ENCODE results near the gene VWA5A. TPM values are rescaled to one million over a fixed set of nuclear protein-coding genes. Genes with fewer than 3 reads are reported as not detected.

Gene VWA5A
- total and polyA plus RNA-seq, 2 of the 13 experiments (the other 11 are each of a cell fraction or from before 2014, with no cell fraction given) = 1.3 to 1.8 TPM

GRCh38 chr11:124080327-124081001, 34.8 kb upstream of the VWA5A start:
- ATAC-seq (no peak), DNase-seq (ENCODE audit: low spot score) (no peak), FAIRE-seq (no peak)
- Histone ChIP-seq H3K4me2 (ENCODE audit: low read depth, low read length) (no peak overlapping the region), H3K27me3 (ENCODE audit: control insufficient read depth in 1 of 2, insufficient read depth in 2 of 2, low read length in 2 of 2) (peaks cover 4 to 18% of the 10 kb centered on the region in 2 experiments), H3K4me1 (ENCODE audit: insufficient read depth, low read length) (0 out of 2 replicates have a peak, but pooled peaks cover 9% of the 10 kb centered on the region), H3K4me3 (replicated peaks in 1 of 3; ENCODE audit: insufficient read depth in 1 of 3, low read depth in 2 of 3, low read length in 3 of 3) (no peak overlapping the region), H3K79me2 (ENCODE audit: insufficient read depth, low read length) (no peaks in the 10 kb centered on the region), H3K9ac (ENCODE audit: insufficient read depth, low read depth, low read length) (no peak overlapping the region), H3K9me3 (ENCODE audit: low read length) (no peaks in the 10 kb centered on the region), H2AFZ (ENCODE audit: low read length) (no peak overlapping the region), H3K36me3 (replicated peaks in 1 of 2; ENCODE audit: control insufficient read depth in 1 of 2, insufficient read depth in 2 of 2, low read length in 2 of 2) (no peaks in the 10 kb centered on the region), H3K27ac (ENCODE audit: extremely low read length, insufficient read depth, low read length) (no peak overlapping the region), H4K20me1 (ENCODE audit: insufficient read depth, low read length) (no peaks in the 10 kb centered on the region)
- POLR2A ChIA-PET = no interaction called here
- intact Hi-C loops (cut with micrococcal nuclease; ENCODE audit: unreplicated experiment) (no loop called here), in situ Hi-C loops (cut with HindIII; ENCODE audit: extremely low pct_ligation_motif_present, low pct_unique_long_range_greater_than_20kb) (no loop called here)
- CTCF ChIA-PET (ENCODE audit: low intra/inter-chr PET ratio, low total read pairs) = no interaction called here
- WGBS (ENCODE audit: low lambda C conversion rate) = 4% methylated on average over 7 of the region's 8 CpGs
- TF ChIP-seq IRF1 (CRISPR knock-in tag; IDR thresholded peaks at IDR 0.05; ENCODE audit: low read depth) (no peak), ZNF382 (CRISPR knock-in tag; IDR thresholded peaks at IDR 0.05; ENCODE audit: borderline replicate concordance) (no peak), ZNF703 (CRISPR knock-in tag; IDR thresholded peaks at IDR 0.05; ENCODE audit: borderline replicate concordance) (no peak), KDM5B (CRISPR knock-in tag; IDR thresholded peaks at IDR 0.05; ENCODE audit: borderline replicate concordance) (no peak), SSRP1 (CRISPR knock-in tag; IDR thresholded peaks at IDR 0.05) (no peak), ZNF609 (CRISPR knock-in tag; IDR thresholded peaks at IDR 0.05; ENCODE audit: borderline replicate concordance) (no peak), EHMT2 (IDR thresholded peaks at IDR 0.05; ENCODE audit: borderline replicate concordance, low read depth, low read length) (no peak), NFKB2 (CRISPR knock-in tag; IDR thresholded peaks at IDR 0.05; ENCODE audit: borderline replicate concordance) (no peak), ARNT2 (CRISPR knock-in tag; IDR thresholded peaks at IDR 0.05; ENCODE audit: low read depth) (no peak), ZNF766 (CRISPR knock-in tag; IDR thresholded peaks at IDR 0.05; ENCODE audit: borderline replicate concordance) (no peak), BORCS8-MEF2B (CRISPR knock-in tag; IDR thresholded peaks at IDR 0.05) (no peak), ZNF674 (CRISPR knock-in tag; IDR thresholded peaks at IDR 0.05; ENCODE audit: low read depth) (no peak), ZSCAN31 (CRISPR knock-in tag; IDR thresholded peaks at IDR 0.05; ENCODE audit: low read depth) (no peak)
- TF ChIP-seq, protein P1, sequence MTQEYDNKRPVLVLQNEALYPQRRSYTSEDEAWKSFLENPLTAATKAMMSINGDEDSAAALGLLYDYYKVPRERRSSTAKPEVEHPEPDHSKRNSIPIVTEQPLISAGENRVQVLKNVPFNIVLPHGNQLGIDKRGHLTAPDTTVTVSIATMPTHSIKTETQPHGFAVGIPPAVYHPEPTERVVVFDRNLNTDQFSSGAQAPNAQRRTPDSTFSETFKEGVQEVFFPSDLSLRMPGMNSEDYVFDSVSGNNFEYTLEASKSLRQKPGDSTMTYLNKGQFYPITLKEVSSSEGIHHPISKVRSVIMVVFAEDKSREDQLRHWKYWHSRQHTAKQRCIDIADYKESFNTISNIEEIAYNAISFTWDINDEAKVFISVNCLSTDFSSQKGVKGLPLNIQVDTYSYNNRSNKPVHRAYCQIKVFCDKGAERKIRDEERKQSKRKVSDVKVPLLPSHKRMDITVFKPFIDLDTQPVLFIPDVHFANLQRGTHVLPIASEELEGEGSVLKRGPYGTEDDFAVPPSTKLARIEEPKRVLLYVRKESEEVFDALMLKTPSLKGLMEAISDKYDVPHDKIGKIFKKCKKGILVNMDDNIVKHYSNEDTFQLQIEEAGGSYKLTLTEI (CRISPR knock-in tag; conservative IDR thresholded peaks at IDR 0.05) = no peak
- BruUV-seq (replicated peaks) = no TSS peak

Measured in HepG2 (cell line).